HT1080 (cell line): Measurements from ENCODE around the gene TSPO. TPM values are rescaled to one million over a fixed set of nuclear protein-coding genes. Genes with fewer than 3 reads are reported as not detected.
"Not testable (repeated sequence)": the region's sequence is repeated elsewhere in the genome, so short reads cannot be mapped to it uniquely, and the experiment has no call there.

Experiments
- DNase-seq: peaks from one replicate; pipeline ENCODE4 v3.0.0-alpha.2; 2015; ENCODE audit warnings: low read depth
- total RNA-seq: library from RNA; depleted of rRNA; stranded (reverse); fragments of >200 nt; shearing (Covaris generic); gene quantifications from 2 replicates; pipeline ENCODE4 v1.2.3, GENCODE V29; 2014

TSPO gene
- total RNA-seq, 1 experiment from 2014 or later: 304 TPM

GRCh38 chr22:43129426-43130425, 21.6 kb upstream of the TSPO start:
- DNase-seq: no peak

- no peak for DNase-seq
Observed at GRCh38 chr22:43131773-43132501, 19.4 kb upstream of the TSPO start.

GRCh38 chr22:43133401-43133800, 18.0 kb upstream of the TSPO start:
- DNase-seq: no peak

- DNase-seq: no peak
Observed at GRCh38 chr22:43134553-43134952, 16.8 kb upstream of the TSPO start.

- no peak for DNase-seq
Observed at GRCh38 chr22:43135565-43135964, 15.8 kb upstream of the TSPO start.

- no peak for DNase-seq
Observed at GRCh38 chr22:43136255-43136654, 15.1 kb upstream of the TSPO start.

- DNase-seq: no peak
Observed at GRCh38 chr22:43136801-43137200, 14.6 kb upstream of the TSPO start.

GRCh38 chr22:43142880-43143562, 8.3 kb upstream of the TSPO start, which contains the start of gene MCAT:
MCAT (minus strand) TSS chr22:43143398; CDS start chr22:43143348, 50 bp downstream.
- DNase-seq: peak; percentile 77

GRCh38 chr22:43144949-43145348, 6.4 kb upstream of the TSPO start:
- DNase-seq: no peak

GRCh38 chr22:43145371-43145770, 6.0 kb upstream of the TSPO start:
- DNase-seq: not testable (repeated sequence)

GRCh38 chr22:43146332-43146731, 5.0 kb upstream of the TSPO start:
- not testable (repeated sequence) for DNase-seq

- no peak for DNase-seq
Observed at GRCh38 chr22:43147821-43148220, 3.5 kb upstream of the TSPO start.

GRCh38 chr22:43148581-43148980, 2.8 kb upstream of the TSPO start:
- no peak for DNase-seq

- DNase-seq: no peak
Observed at GRCh38 chr22:43150731-43151206, 590 bp upstream of the TSPO start.

- no peak for DNase-seq
Observed at GRCh38 chr22:43152003-43152356, 621 bp downstream of the TSPO start.

GRCh38 chr22:43152357-43153071, 1.2 kb downstream of the TSPO start:
- peak; percentile 63 for DNase-seq

GRCh38 chr22:43153899-43154298, 2.5 kb downstream of the TSPO start:
- DNase-seq: no peak

GRCh38 chr22:43154887-43155536, 3.7 kb downstream of the TSPO start:
- no peak for DNase-seq

GRCh38 chr22:43155789-43156188, 4.4 kb downstream of the TSPO start:
- DNase-seq: no peak

GRCh38 chr22:43156413-43156812, 5.1 kb downstream of the TSPO start:
- no peak for DNase-seq
